GM18858 (cell line): ENCODE results near the gene VSX2.

ENCODE experiments used
- ATAC-seq: cut with Tn5 transposase; IDR thresholded peaks from one replicate; pipeline ENCODE4 v1.9.1; 2021; ENCODE audit not compliant: unreplicated experiment

Gene VSX2

GRCh38 chr14:74301594-74302151 is 62.4 kb downstream of the VSX2 start:
- ATAC-seq, result no peak

- ATAC-seq, result peak; percentile 13
Measured at GRCh38 chr14:74302152-74302628, 62.9 kb downstream of the VSX2 start.

- peak; percentile 91 for ATAC-seq
Measured at GRCh38 chr14:74302634-74303569, 63.7 kb downstream of the VSX2 start, which contains the start of gene ABCD4. Gene ABCD4 (minus strand): TSS chr14:74302934. CDS start chr14:74302912, 22 bp downstream.

GRCh38 chr14:74308695-74309094 is 69.4 kb downstream of the VSX2 start:
- ATAC-seq, result no peak

- no peak for ATAC-seq
Measured at GRCh38 chr14:74309125-74310022, 70.1 kb downstream of the VSX2 start.

- no peak for ATAC-seq
Measured at GRCh38 chr14:74312161-74312560, 72.9 kb downstream of the VSX2 start.
